HG03097 (cell line): ENCODE data around the gene MAP3K7CL.

Source experiments
- ATAC-seq: cut with Tn5 transposase; IDR thresholded peaks from one replicate; pipeline ENCODE4 v1.9.1; 2021; ENCODE audit not compliant: unreplicated experiment, low FRiP score

MAP3K7CL gene

DNA sequence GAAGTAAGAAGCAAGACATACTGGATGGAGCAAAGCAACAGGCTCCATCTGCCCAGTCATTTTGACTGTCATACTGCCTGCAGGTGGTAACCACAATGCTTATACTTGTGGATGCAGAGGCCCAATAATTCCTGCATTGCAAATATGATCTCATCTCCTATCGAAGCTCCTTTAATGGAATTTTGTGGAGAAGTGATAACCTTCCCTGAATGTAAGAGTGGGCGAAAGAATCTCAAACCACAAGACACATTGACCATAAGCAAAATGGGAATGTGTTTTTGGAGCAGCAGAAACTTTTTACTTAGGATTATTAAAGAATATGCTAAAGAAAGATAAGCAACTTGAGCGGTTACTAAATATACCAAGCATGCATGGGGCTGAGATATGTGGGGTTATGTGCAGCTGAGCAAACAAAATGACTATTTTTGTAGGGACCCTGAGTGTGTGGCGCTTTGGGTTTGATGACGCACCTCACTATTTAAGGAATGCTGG lies 90.9 kb downstream of the MAP3K7CL start:
- no peak for ATAC-seq

DNA sequence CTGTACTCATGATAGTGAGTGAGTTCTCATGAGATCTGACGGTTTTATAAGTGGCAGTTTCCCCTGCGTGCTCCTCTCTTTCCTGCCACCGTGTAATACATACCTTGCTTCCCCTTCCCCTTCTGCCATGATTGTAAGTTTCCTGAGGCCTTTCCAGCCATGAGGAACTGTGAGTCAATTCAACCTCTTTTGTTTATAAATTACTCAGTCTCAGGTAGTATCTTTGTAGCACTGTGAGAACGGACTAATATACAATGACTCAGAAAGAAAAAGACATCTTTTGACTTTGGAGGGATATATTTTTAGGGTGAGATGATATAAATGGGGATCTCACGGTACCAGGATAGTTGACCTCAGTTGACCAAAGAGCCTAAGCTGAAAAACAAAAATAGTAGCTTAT lies 93.6 kb downstream of the MAP3K7CL start:
- ATAC-seq, result no peak
